PC-3 (cell line): ENCODE data around the gene RMC1. TPM values are rescaled to one million over a fixed set of nuclear protein-coding genes. Genes with fewer than 3 reads are reported as not detected.

ENCODE experiments used
- ATAC-seq: fragments of 200-7000 bp; cut with Tn5 transposase; 2 replicates; pipeline ENCODE4 v1.9.1; 2020; ENCODE audit warnings: mild to moderate bottlenecking, moderate library complexity
- BruUV-seq: library from RNA; stranded (reverse); fragments of 400-500 nt; replicated peaks from 2 replicates; lab custom pipeline; 2021; lab: Mats Ljungman, UMichigan
- CTCF ChIA-PET: fragments of 300-600 bp; sonication (Branson Sonifier 250); formaldehyde crosslinking; loops from one replicate; lab custom pipeline; 2022; ENCODE audit warnings: antibody characterized with exemption; lab: Charles Lee
- POLR2A ChIA-PET: fragments of 300-600 bp; sonication (Branson Sonifier 250); formaldehyde crosslinking; loops from one replicate; lab custom pipeline; 2022; ENCODE audit warnings: antibody characterized with exemption; ENCODE audit not compliant: unreplicated experiment; lab: Charles Lee
- DNase-seq: peaks from one replicate; pipeline ENCODE4 v3.0.0-alpha.2; 2015
- H2AFZ ChIP-seq: fragments of 300-600 bp; sonication (generic); 2 replicates; pipeline ENCODE4 v1.6.0; 2016; ENCODE audit warnings: antibody characterized with exemption, low read length
- H3F3A ChIP-seq: fragments of 300-600 bp; sonication (generic); one replicate; pipeline ENCODE4 v1.6.0; 2017; ENCODE audit warnings: antibody characterized with exemption, low read length, control low read depth, mild to moderate bottlenecking; ENCODE audit not compliant: unreplicated experiment
- H3K27ac ChIP-seq: fragments of 300-600 bp; sonication (generic); 2 replicates; pipeline ENCODE4 v1.5.1; 2016; ENCODE audit warnings: mild to moderate bottlenecking, low read length
- H3K27me3 ChIP-seq: fragments of 300-600 bp; sonication (generic); 2 replicates; pipeline ENCODE4 v1.6.1; 2016; ENCODE audit warnings: low read length, mixed read lengths
- H3K36me3 ChIP-seq: fragments of 300-600 bp; sonication (generic); 2 replicates; pipeline ENCODE4 v1.6.1; 2016; ENCODE audit warnings: low read depth, mixed run types, low read length, mixed read lengths
- H3K4me1 ChIP-seq: fragments of 300-600 bp; sonication (generic); 2 replicates; pipeline ENCODE4 v1.5.1; 2016; ENCODE audit warnings: low read length; ENCODE audit not compliant: insufficient read depth
- H3K4me2 ChIP-seq: fragments of 300-600 bp; sonication (generic); 2 replicates; pipeline ENCODE4 v1.6.0; 2016; ENCODE audit warnings: low read length
- H3K4me3 ChIP-seq: fragments of 300-600 bp; sonication (generic); 2 replicates; pipeline ENCODE4 v1.5.1; 2016; ENCODE audit warnings: mild to moderate bottlenecking, low read length, mixed read lengths
- H3K79me2 ChIP-seq: fragments of 300-600 bp; sonication (generic); 2 replicates; pipeline ENCODE4 v1.6.1; 2017; ENCODE audit warnings: low read length, mixed read lengths
- H3K9ac ChIP-seq: fragments of 300-600 bp; sonication (generic); 2 replicates; pipeline ENCODE4 v1.6.0; 2016; ENCODE audit warnings: mild to moderate bottlenecking, low read length
- H3K9me2 ChIP-seq: fragments of 300-600 bp; sonication (generic); replicated peaks from 2 replicates; pipeline ENCODE4 v1.6.1; 2016; ENCODE audit warnings: mixed run types, low read length, mixed read lengths
- H3K9me3 ChIP-seq: fragments of 300-600 bp; sonication (generic); 2 replicates; pipeline ENCODE4 v1.6.1; 2016; ENCODE audit warnings: low read length, mixed read lengths
- H4K20me1 ChIP-seq: fragments of 300-600 bp; sonication (generic); 2 replicates; pipeline ENCODE4 v1.6.1; 2016; ENCODE audit warnings: low read length, mixed read lengths
- EZH2 ChIP-seq: fragments of 300-600 bp; sonication (generic); IDR thresholded peaks from one replicate; pipeline ENCODE4 v1.6.1; 2017; ENCODE audit warnings: antibody characterized with exemption, mild to moderate bottlenecking, low read length; ENCODE audit not compliant: unreplicated experiment
- EZH2phosphoT487 ChIP-seq: fragments of 300-600 bp; sonication (generic); IDR thresholded peaks from 2 replicates; pipeline ENCODE4 v1.6.1; 2018; ENCODE audit warnings: mild to moderate bottlenecking, antibody characterized with exemption, low read length, borderline replicate concordance
- intact Hi-C: fragments of 100-400 bp; cut with micrococcal nuclease; formaldehyde crosslinking; loops from 2 replicates; pipeline ENCODE4 v1.9.0; 2023
- total RNA-seq: library from RNA; depleted of rRNA; stranded (reverse); fragments of >200 nt; gene quantifications from 2 replicates; pipeline ENCODE4 v1.2.3, GENCODE V29; 2014
- TF ChIP-seq, protein P1 (sequence below): fragments of 300-600 bp; sonication (generic); conservative IDR thresholded peaks from 2 replicates; pipeline ENCODE4 v1.5.1; 2017; ENCODE audit warnings: antibody characterized with exemption, low read depth, mild to moderate bottlenecking, low read length

Gene RMC1
- total RNA-seq, 1 experiment from 2014 or later: 23.2 TPM

DNA sequence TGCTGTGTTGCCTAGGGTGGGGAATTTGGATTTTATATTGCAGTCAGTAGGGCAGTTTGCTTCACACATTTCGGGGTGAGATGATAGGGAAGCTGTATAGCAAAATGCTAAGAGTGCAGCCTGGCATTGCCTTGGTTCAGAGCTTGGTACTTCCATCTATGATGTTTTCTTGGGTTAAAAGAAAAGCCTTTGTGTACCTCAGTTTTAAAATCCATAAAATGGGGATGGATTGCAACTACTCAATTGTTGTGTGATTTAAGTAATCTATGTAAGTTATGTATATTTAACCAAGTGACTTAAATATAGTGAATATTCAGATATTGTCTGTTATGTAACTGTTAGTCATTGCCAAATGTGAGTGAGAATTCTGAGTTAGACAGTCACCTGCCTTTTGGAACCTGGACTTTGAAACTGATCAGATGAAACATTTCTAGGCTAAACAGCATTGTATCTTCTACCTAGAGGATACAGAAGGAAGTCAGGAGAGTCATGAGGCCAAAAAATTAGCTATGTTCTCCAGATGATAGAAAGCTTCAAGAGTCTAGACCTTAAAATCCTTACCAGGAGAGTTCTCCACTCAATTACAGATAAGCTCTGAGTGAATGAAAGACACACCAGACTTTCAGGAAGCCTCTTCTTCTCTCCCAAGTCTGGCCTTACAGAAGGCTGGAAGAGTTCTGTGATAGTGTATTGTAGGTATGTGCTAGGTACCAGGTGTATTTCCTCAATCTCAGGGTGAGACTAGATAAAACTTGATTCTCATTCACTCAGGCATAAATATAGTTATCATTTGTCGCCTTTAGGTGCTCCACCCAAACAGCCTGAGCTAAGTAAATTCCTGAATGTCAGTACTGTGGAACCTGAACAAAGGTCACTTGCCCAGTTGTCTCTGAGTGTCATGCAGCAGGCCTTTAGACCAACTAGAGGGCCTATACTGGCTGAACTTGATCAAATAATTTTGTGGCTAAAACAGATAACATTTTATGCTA is 42.7 kb upstream of the RMC1 start:
- peaks cover 59% of the 10 kb centered on the region for H4K20me1 ChIP-seq
- no peak overlapping the region for H3K9ac ChIP-seq
- ChIA-PET CTCF (no interaction called here), POLR2A (no interaction called here)
- no peaks in the 10 kb centered on the region for H3K4me1 ChIP-seq
- intact Hi-C loops: no loop called here
- H3K79me2 ChIP-seq: peaks cover 68% of the 10 kb centered on the region
- no peak overlapping the region for H3K4me2 ChIP-seq
- no peak overlapping the region for H3K4me3 ChIP-seq
- no peaks in the 10 kb centered on the region for H3K9me3 ChIP-seq
- no TSS peak for BruUV-seq
- TF ChIP-seq, protein P1, sequence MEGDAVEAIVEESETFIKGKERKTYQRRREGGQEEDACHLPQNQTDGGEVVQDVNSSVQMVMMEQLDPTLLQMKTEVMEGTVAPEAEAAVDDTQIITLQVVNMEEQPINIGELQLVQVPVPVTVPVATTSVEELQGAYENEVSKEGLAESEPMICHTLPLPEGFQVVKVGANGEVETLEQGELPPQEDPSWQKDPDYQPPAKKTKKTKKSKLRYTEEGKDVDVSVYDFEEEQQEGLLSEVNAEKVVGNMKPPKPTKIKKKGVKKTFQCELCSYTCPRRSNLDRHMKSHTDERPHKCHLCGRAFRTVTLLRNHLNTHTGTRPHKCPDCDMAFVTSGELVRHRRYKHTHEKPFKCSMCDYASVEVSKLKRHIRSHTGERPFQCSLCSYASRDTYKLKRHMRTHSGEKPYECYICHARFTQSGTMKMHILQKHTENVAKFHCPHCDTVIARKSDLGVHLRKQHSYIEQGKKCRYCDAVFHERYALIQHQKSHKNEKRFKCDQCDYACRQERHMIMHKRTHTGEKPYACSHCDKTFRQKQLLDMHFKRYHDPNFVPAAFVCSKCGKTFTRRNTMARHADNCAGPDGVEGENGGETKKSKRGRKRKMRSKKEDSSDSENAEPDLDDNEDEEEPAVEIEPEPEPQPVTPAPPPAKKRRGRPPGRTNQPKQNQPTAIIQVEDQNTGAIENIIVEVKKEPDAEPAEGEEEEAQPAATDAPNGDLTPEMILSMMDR: no peak
- no peak for TF ChIP-seq EZH2
- TF ChIP-seq EZH2phosphoT487: no peak
- H3K27ac ChIP-seq: no peak overlapping the region
- ATAC-seq (no peak; the same call in 1 of the 2 replicates), DNase-seq (no peak)
- no peaks in the 10 kb centered on the region for H3K27me3 ChIP-seq
- no peaks in the 10 kb centered on the region for H3K9me2 ChIP-seq
- peaks cover 31% of the 10 kb centered on the region for H3K36me3 ChIP-seq
- peaks cover under 1% of the 10 kb centered on the region for H3F3A ChIP-seq
- no peak overlapping the region for H2AFZ ChIP-seq

DNA sequence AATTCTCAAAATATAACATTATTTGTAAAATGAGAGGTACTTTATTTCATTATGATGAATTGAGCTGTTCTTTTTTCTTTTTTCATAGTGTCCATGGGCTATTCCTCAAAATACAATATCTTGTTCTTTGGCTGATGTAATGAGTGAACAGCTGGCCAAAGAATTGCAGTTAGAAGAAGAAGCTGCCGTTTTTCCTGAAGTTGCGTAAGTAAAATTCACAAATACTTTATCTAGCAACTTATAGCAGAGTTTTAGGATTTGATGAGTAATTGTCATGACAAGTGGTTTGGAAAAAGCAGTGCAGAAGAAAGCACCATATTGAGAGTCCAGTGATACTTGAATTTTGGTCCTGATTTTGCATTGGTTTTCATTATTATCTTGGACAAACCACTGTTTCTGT is 40.4 kb upstream of the RMC1 start:
- TF ChIP-seq EZH2 (no peak), EZH2phosphoT487 (no peak)
- TF ChIP-seq, protein P1: no peak
- Histone ChIP-seq H3F3A (peaks cover 4% of the 10 kb centered on the region), H3K9me2 (no peaks in the 10 kb centered on the region), H3K4me1 (no peaks in the 10 kb centered on the region), H3K27ac (no peak overlapping the region), H3K4me3 (no peak overlapping the region), H3K27me3 (no peaks in the 10 kb centered on the region), H2AFZ (no peak overlapping the region), H3K9ac (no peak overlapping the region), H3K79me2 (peaks cover 45% of the 10 kb centered on the region), H4K20me1 (peaks cover 44% of the 10 kb centered on the region), H3K4me2 (no peak overlapping the region), H3K9me3 (no peaks in the 10 kb centered on the region), H3K36me3 (peaks cover 46% of the 10 kb centered on the region)
- ATAC-seq: no peak
- POLR2A ChIA-PET: interaction anchor here (0.6 kb wide), 2 partner anchors 9 to 10 kb away, joined by 3 to 4 read pairs; partner anchors contain the start of gene RIOK3
- CTCF ChIA-PET: no interaction called here
- intact Hi-C loops: no loop called here
- no TSS peak for BruUV-seq
- DNase-seq: no peak
